Upper lobe of left lung (tissue), 6 donors: ENCODE results near the gene IRF3. TPM values are rescaled to one million over a fixed set of nuclear protein-coding genes. Genes with fewer than 3 reads are reported as not detected.

Source experiments
- ATAC-seq, 2 donors: fragments of 200-7000 bp; cut with Tn5 transposase; one replicate each; pipeline ENCODE4 v1.9.1; 2022; ENCODE audit warnings: mild to moderate bottlenecking in 2 of 2, moderate library complexity in 2 of 2; ENCODE audit not compliant: low FRiP score in 2 of 2
- DNase-seq, 2 donors: peaks; one replicate each; pipeline ENCODE4 v3.0.0-alpha.2; 2019 to 2020
- H3K27ac ChIP-seq, 4 donors: fragments of 200-600 bp; sonication (generic); one replicate each; pipeline ENCODE4 v1.5.1; 2016 to 2019
- H3K27me3 ChIP-seq, 4 donors: fragments of 200-600 bp; sonication (generic); one replicate each; pipeline ENCODE4 v1.5.1; 2017 to 2019
- H3K36me3 ChIP-seq, 4 donors: fragments of 200-600 bp; sonication (generic); one replicate each; pipeline ENCODE4 v1.5.1; 2016 to 2019
- H3K4me1 ChIP-seq, 4 donors: fragments of 200-600 bp; sonication (generic); one replicate each; pipeline ENCODE4 v1.5.1; 2018 to 2019
- H3K4me3 ChIP-seq, 4 donors: fragments of 200-600 bp; sonication (generic); one replicate each; pipeline ENCODE4 v1.5.1; 2017 to 2019; ENCODE audit warnings: mild to moderate bottlenecking in 2 of 4, moderate library complexity in 1 of 4
- H3K9me3 ChIP-seq, 4 donors: fragments of 200-600 bp; sonication (generic); one replicate each; pipeline ENCODE4 v1.5.1; 2018 to 2019
- CTCF ChIP-seq, 6 experiments: fragments of 450-650 bp in 4 of 6; fragments of 200-600 bp in 2 of 6; sonication (generic) in 2 of 6; IDR thresholded peaks; one replicate each; pipeline ENCODE4 v1.5.1; 2016 to 2019; ENCODE audit warnings: antibody characterized with exemption in 6 of 6
- EP300 ChIP-seq, 4 donors: sonication (generic); formaldehyde crosslinking; IDR thresholded peaks; one replicate each; pipeline ENCODE4 v1.5.1; 2017; ENCODE audit warnings: antibody characterized with exemption in 4 of 4, control low read depth in 2 of 4
- POLR2A ChIP-seq, 4 donors: fragments of 450-650 bp; IDR thresholded peaks; one replicate each; pipeline ENCODE4 v1.5.1; 2016 to 2017; ENCODE audit warnings: antibody characterized with exemption in 4 of 4, mild to moderate bottlenecking in 2 of 4
- POLR2AphosphoS5 ChIP-seq, 2 donors: sonication (generic); formaldehyde crosslinking; IDR thresholded peaks; one replicate each; pipeline ENCODE4 v1.5.1; 2017; ENCODE audit warnings: antibody characterized with exemption in 2 of 2
- whole genome bisulfite sequencing, 2 donors: methylation state at CpG; one replicate each; pipeline ENCODE4 v1.1.5; 2017 to 2018; 5-methylcytosine and 5-hydroxymethylcytosine counted together
- total RNA-seq, 6 donors: library from RNA; depleted of rRNA in 4 of 6; stranded (reverse); fragments of >200 nt in 4 of 6; gene quantifications; one replicate each; pipeline versions ENCODE4 v1.1.0 to v1.2.1, GENCODE V29; 2016 to 2021
- donor health status: DM: no; HTN: no; CAD: no; lungs with moderate emphysema.
- donor health status: DM: no; HTN: yes; CAD: no; lungs with severe emphysema.

IRF3 gene
- total RNA-seq, 6 donors from 2014 or later = 50.5 to 210 (median 99.1) TPM

GRCh38 chr19:49658566-49659442 lies 6.9 kb downstream of the IRF3 start:
- no peak for TF ChIP-seq CTCF (IDR thresholded peaks at IDR 0.05)
- TF ChIP-seq POLR2A (IDR thresholded peaks at IDR 0.05) = no peak
- no peak for TF ChIP-seq EP300 (IDR thresholded peaks at IDR 0.05)
- TF ChIP-seq POLR2AphosphoS5 (IDR thresholded peaks at IDR 0.05) = no peak
- WGBS, 2 donors = 94 to 100% methylated on average over 6 to 12 of the region's 12 CpGs
- Histone ChIP-seq H3K27me3 (no peaks in the 10 kb centered on the region), H3K4me1 (peaks cover 4 to 8% (median 6%) of the 10 kb centered on the region in 4 donors), H3K4me3 (no peak overlapping the region), H3K9me3 (no peaks in the 10 kb centered on the region), H3K27ac (no peak overlapping the region), H3K36me3 (peaks cover 34 to 95% (median 88%) of the 10 kb centered on the region in 4 donors)
- DNase-seq (no peak), ATAC-seq (no peak)

- Histone ChIP-seq H3K27me3 (no peaks in the 10 kb centered on the region), H3K4me1 (peaks cover 0 to 1% (median under 1%) of the 10 kb centered on the region in 4 donors), H3K36me3 (peaks cover 37 to 100% (median 94%) of the 10 kb centered on the region in 4 donors), H3K4me3 (no peak overlapping the region), H3K9me3 (no peaks in the 10 kb centered on the region), H3K27ac (no peak overlapping the region)
- ATAC-seq = no peak
- TF ChIP-seq POLR2A (IDR thresholded peaks at IDR 0.05) (no peak), EP300 (IDR thresholded peaks at IDR 0.05) (no peak), POLR2AphosphoS5 (IDR thresholded peaks at IDR 0.05) (no peak), CTCF (IDR thresholded peaks at IDR 0.05) (no peak)
- DNase-seq = peak in 1 of 2 donors; percentile 70
- WGBS, 2 donors = 80 to 94% methylated on average over 1 to 15 of the region's 15 CpGs
These were observed 7.5 kb downstream of the IRF3 start for GRCh38 chr19:49658139-49658517.

GRCh38 chr19:49657493-49658138 lies 8.0 kb downstream of the IRF3 start:
- Histone ChIP-seq H3K9me3 (no peaks in the 10 kb centered on the region), H3K27ac (no peak overlapping the region), H3K4me1 (no peaks in the 10 kb centered on the region), H3K27me3 (no peaks in the 10 kb centered on the region), H3K36me3 (peaks cover 40 to 100% (median 96%) of the 10 kb centered on the region in 4 donors), H3K4me3 (no peak overlapping the region)
- ATAC-seq = no peak
- 92 to 93% methylated on average over 15 to 22 of the region's 22 CpGs for WGBS, 2 donors
- DNase-seq = peak in 1 of 2 donors; percentile 70
- no peak for TF ChIP-seq CTCF (IDR thresholded peaks at IDR 0.05)
- TF ChIP-seq POLR2AphosphoS5 (IDR thresholded peaks at IDR 0.05) = no peak
- no peak for TF ChIP-seq EP300 (IDR thresholded peaks at IDR 0.05)
- TF ChIP-seq POLR2A (IDR thresholded peaks at IDR 0.05) = no peak

GRCh38 chr19:49656456-49657109 lies 9.1 kb downstream of the IRF3 start:
- no peak overlapping the region for H3K27ac ChIP-seq
- WGBS, 2 donors = 92 to 93% methylated on average over 13 to 17 of the region's 17 CpGs

More at GRCh38 chr19:49656456-49657109, 9.1 kb downstream of the IRF3 start:
- Histone ChIP-seq H3K9me3 (no peaks in the 10 kb centered on the region), H3K4me1 (no peaks in the 10 kb centered on the region), H3K36me3 (peaks cover 42 to 99% (median 91%) of the 10 kb centered on the region in 4 donors), H3K27me3 (no peaks in the 10 kb centered on the region), H3K4me3 (no peak overlapping the region)
- no peak for TF ChIP-seq POLR2AphosphoS5 (IDR thresholded peaks at IDR 0.05)
- TF ChIP-seq CTCF (IDR thresholded peaks at IDR 0.05) = no peak
- no peak for TF ChIP-seq EP300 (IDR thresholded peaks at IDR 0.05)
- no peak for TF ChIP-seq POLR2A (IDR thresholded peaks at IDR 0.05)
- ATAC-seq (no peak), DNase-seq (peak in 1 of 2 donors; percentile 40)
